GM18505 (cell line): ENCODE data around the gene BRPF3.

ENCODE experiments used
- ATAC-seq: cut with Tn5 transposase; IDR thresholded peaks from one replicate; pipeline ENCODE4 v1.9.1; 2021; ENCODE audit not compliant: unreplicated experiment
- POLR2A ChIP-seq: IDR thresholded peaks from 4 replicates; pipeline ENCODE4 v1.6.1; 2011; ENCODE audit warnings: borderline replicate concordance; ENCODE audit not compliant: insufficient read depth, insufficient read length; ENCODE audit errors: extremely low read depth

Gene BRPF3

DNA sequence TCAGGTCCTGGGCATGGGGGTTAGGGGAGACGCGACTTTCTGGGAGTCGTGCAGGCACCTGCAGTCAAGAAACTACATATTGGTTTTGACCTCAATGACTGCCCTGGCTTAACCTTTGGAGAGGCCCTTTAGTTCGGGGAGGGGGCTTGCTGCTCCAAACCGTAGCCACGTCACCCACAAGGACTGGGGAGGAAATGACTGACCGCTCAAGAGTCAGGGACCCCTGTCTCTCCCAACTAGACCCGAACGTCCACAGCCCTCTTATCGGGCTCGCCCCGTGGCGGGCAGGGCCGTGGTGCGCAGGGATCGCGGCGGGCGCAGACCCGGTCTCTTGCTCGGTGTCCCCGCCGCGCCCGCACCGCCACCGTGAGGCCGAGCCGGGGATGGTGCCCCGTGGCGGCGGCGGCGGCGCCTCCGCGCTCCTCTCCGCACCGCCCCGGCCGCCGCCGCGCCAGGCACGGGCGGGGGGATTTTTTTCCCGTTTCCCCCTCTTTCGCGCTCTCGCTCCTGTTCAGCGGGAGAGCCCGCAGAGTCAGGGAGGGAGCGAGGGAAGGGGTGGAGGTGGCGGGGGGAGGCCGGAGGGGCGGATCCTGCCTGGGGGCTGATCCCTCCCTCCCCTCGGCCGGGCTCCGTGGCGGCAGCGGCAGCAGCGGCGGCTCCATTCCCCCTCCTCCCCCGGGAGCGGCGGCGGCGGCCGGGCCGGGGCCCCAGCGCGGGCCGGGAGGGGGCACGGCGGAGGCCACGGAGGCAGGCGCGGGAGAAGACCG, at the start of gene BRPF3:
TSS of gene BRPF3 (plus strand) at position 632 of the 767 bp plus-strand sequence. CDS start 3,579 bp downstream, outside the sequence.
- peak; percentile 61 for ATAC-seq
- TF ChIP-seq POLR2A = no peak

- TF ChIP-seq POLR2A = no peak
- no peak for ATAC-seq
These were observed 49.2 kb upstream of the BRPF3 start for GRCh38 chr6:36147294-36147693.

- TF ChIP-seq POLR2A = no peak
- ATAC-seq = no peak
These were observed 47.1 kb upstream of the BRPF3 start for GRCh38 chr6:36149476-36149875.

DNA sequence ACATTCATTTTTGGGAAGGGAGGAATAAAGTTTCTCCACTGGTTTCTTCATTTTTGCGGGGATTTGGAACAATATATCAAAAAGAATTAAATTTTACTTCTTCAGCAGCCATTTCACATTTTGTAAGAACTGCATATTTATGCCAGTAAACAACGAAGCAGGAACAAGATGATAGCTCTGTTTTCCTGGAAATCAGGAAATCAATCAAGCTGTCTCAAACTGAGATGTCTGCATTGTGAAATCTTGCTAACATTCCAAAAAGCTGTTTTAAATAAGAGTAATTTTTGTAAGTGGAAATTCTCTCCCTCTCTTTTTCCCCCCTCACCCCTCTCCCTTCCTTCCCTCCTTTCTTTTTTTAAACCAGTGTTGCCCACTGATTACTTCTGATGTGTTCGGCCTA, 46.3 kb upstream of the BRPF3 start:
- TF ChIP-seq POLR2A = no peak
- no peak for ATAC-seq

- ATAC-seq = no peak
- no peak for TF ChIP-seq POLR2A
These were observed 42.3 kb upstream of the BRPF3 start for GRCh38 chr6:36154286-36154685.

- ATAC-seq = no peak
- no peak for TF ChIP-seq POLR2A
These were observed 40.9 kb upstream of the BRPF3 start for GRCh38 chr6:36155662-36156061.

DNA sequence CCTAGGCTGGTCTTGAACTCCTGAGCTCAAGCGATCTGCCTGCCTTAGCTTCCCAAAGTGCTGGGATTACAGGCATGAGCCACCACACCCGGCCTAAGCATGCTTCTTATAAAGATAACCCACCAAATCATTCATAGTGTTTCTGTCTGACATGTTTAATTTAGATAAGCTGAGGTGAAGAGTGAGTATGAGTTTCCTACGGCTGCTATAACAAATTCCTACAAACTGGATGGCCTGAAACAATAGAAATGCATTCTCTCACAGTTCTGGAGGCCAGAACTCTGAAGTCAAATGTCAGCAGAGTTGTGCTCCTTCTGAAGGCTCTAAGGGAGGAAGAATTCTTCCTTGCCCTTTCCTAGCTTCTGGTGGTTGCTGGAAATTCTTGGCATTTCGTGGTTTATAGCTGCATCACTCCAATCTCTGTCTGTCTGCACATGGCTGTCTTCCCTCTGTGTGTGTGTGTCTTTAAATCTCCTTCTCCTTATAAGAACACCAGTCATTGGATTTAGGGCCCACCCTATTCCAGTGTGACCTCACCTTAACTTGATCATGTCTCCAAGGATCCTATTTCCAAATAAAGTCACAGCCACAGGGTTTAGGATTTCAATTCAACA, 36.3 kb upstream of the BRPF3 start:
- ATAC-seq = no peak
- TF ChIP-seq POLR2A = no peak

GRCh38 chr6:36169023-36170007, 27.2 kb upstream of the BRPF3 start:
- TF ChIP-seq POLR2A = no peak
- ATAC-seq = no peak

DNA sequence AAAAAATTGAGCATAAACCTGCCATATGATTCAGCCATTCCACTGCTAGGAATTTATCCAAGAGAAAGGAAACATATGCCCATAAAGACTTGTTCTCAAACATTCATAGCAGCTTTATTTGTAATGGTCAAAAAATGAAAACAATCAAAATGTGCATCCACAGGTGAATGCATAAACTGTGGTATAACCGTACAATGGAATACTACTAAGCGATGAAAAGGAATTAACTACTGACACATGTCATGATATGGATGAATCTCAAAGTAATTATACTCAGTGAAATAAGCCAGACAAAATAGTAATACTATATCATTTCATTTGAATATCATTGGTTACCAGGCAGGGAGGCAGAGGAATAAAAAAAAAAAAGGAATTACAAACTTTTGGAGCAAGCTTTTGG, 25.8 kb upstream of the BRPF3 start:
- TF ChIP-seq POLR2A = no peak
- ATAC-seq = no peak

GRCh38 chr6:36171573-36171972, 25.0 kb upstream of the BRPF3 start:
- ATAC-seq = no peak
- no peak for TF ChIP-seq POLR2A

DNA sequence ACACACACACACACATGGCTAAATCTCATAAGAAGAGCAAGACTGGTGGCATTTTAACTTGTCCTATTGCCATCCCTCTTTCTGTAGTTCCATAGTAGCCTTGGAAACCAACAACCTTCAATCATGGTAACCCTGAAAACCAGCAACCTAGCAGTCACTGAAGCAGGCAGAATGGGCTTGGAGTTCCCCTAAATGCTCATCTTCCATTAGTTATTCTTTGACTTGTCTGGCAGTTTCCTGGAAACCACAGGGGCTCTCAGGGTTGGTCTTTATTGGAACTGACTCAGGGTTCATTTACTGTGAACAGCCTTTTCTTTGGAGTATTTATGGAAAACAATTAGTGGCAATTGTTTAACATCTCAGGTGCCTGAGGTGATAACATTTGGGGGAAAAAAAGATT, 19.4 kb upstream of the BRPF3 start:
- no peak for TF ChIP-seq POLR2A
- ATAC-seq = no peak

- no peak for TF ChIP-seq POLR2A
- ATAC-seq = no peak
These were observed 18.0 kb upstream of the BRPF3 start for GRCh38 chr6:36178544-36178943.

DNA sequence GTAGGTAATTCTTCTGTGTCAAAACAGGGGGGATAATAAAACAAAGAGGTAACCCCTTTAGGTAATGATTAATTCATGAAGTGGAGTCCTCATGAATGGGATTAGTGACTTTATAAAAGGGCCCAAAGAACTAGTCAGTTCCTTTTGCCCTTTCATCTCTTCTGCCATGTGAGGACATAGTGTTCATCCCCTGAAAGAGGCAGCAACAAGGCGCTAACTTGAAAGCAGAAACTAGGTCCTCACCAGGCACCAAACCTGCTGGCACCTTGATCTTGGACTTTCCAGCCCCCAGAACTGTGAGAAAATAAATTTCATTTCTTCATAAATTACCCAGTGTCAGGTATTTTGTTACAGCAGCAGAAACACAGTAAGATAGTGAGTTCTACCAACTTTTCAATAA, 16.4 kb upstream of the BRPF3 start:
- no peak for TF ChIP-seq POLR2A
- ATAC-seq = no peak
